ENCODE measurements around the gene HINFP. TPM values are rescaled to one million over a fixed set of nuclear protein-coding genes. Genes with fewer than 3 reads are reported as not detected.

The HINFP gene
- total RNA-seq, 1 experiment from 2014 or later: 20.1 TPM

Other genes with a start within 250 kb of the HINFP start
- not detected in 2 replicates for gene CXCR5, start 237.7 kb upstream of the HINFP start, total RNA-seq (2014; rRNA removed; shearing (Covaris generic))
- 15.9 and 27.4 TPM in 2 replicates for gene BCL9L, start 195.7 kb upstream of the HINFP start, total RNA-seq (2014; rRNA removed; shearing (Covaris generic))
- gene UPK2, start 165.3 kb upstream of the HINFP start, total RNA-seq (2014; rRNA removed; shearing (Covaris generic)): not detected in 2 replicates
- not detected in 2 replicates for gene FOXR1, start 149.8 kb upstream of the HINFP start, total RNA-seq (2014; rRNA removed; shearing (Covaris generic))
- 12.8 and 16.3 TPM in 2 replicates for gene CENATAC, start 123.4 kb upstream of the HINFP start, total RNA-seq (2014; rRNA removed; shearing (Covaris generic))
- 1,736 and 1,882 TPM in 2 replicates for gene RPS25, start 103.2 kb upstream of the HINFP start, total RNA-seq (2014; rRNA removed; shearing (Covaris generic))
- 114 and 143 TPM in 2 replicates for gene TRAPPC4, start 102.8 kb upstream of the HINFP start, total RNA-seq (2014; rRNA removed; shearing (Covaris generic))
- gene SLC37A4, start 90.7 kb upstream of the HINFP start, total RNA-seq (2014; rRNA removed; shearing (Covaris generic)): 26.5 and 29.5 TPM in 2 replicates
- 152 and 234 TPM in 2 replicates for gene HYOU1, start 64.4 kb upstream of the HINFP start, total RNA-seq (2014; rRNA removed; shearing (Covaris generic))
- gene VPS11, start 53.8 kb upstream of the HINFP start, total RNA-seq (2014; rRNA removed; shearing (Covaris generic)): 18.9 and 20.9 TPM in 2 replicates
- gene HMBS, start 36.7 kb upstream of the HINFP start, total RNA-seq (2014; rRNA removed; shearing (Covaris generic)): 17.2 and 18.5 TPM in 2 replicates
- 42.1 and 50.9 TPM in 2 replicates for gene DPAGT1, start 19.7 kb upstream of the HINFP start, total RNA-seq (2014; rRNA removed; shearing (Covaris generic))
- gene C2CD2L, start 14.2 kb upstream of the HINFP start, total RNA-seq (2014; rRNA removed; shearing (Covaris generic)): 7.1 and 10.3 TPM in 2 replicates
- 0.49 TPM in 1 of 2 replicates, not detected in the other for gene ABCG4, start 27.5 kb downstream of the HINFP start, total RNA-seq (2014; rRNA removed; shearing (Covaris generic))
- 15.9 and 16.8 TPM in 2 replicates for gene NLRX1, start 47.1 kb downstream of the HINFP start, total RNA-seq (2014; rRNA removed; shearing (Covaris generic))
- gene NHERF4, start 63.9 kb downstream of the HINFP start, total RNA-seq (2014; rRNA removed; shearing (Covaris generic)): not detected in 2 replicates
- gene CBL, start 84.8 kb downstream of the HINFP start, total RNA-seq (2014; rRNA removed; shearing (Covaris generic)): 9.0 and 18.8 TPM in 2 replicates
- 353 and 496 TPM in 2 replicates for gene MCAM, start 195.6 kb downstream of the HINFP start, total RNA-seq (2014; rRNA removed; shearing (Covaris generic))
- gene RNF26, start 212.9 kb downstream of the HINFP start, total RNA-seq (2014; rRNA removed; shearing (Covaris generic)): 9.5 and 16.1 TPM in 2 replicates
- 5.9 and 7.7 TPM in 2 replicates for gene C1QTNF5, start 219.3 kb downstream of the HINFP start, total RNA-seq (2014; rRNA removed; shearing (Covaris generic))
- gene MFRP, start 225.1 kb downstream of the HINFP start, total RNA-seq (2014; rRNA removed; shearing (Covaris generic)): not detected in 2 replicates